Activated naive CD8-positive, alpha-beta T cell treated with anti-CD3 and anti-CD28 coated beads for 36 hours (primary cell): ENCODE data around the gene UBE2E2. TPM values are rescaled to one million over a fixed set of nuclear protein-coding genes. Genes with fewer than 3 reads are reported as not detected.

Experiments used
- DNase-seq: peaks from one replicate; pipeline ENCODE4 v3.0.0; 2021
- H3K27ac Mint-ChIP-seq: one replicate; pipeline ENCODE4 v1.8.0; 2022; ENCODE audit warnings: mild to moderate bottlenecking, moderate library complexity, mixed read lengths
- H3K27me3 Mint-ChIP-seq: one replicate; pipeline ENCODE4 v1.8.0; 2022; ENCODE audit warnings: mild to moderate bottlenecking, mixed read lengths
- H3K36me3 Mint-ChIP-seq: one replicate; pipeline ENCODE4 v1.8.0; 2021; ENCODE audit warnings: mild to moderate bottlenecking, mixed read lengths
- H3K4me1 Mint-ChIP-seq: one replicate; pipeline ENCODE4 v1.8.0; 2021; ENCODE audit warnings: mixed read lengths
- H3K4me3 Mint-ChIP-seq: one replicate; pipeline ENCODE4 v1.8.0; 2022; ENCODE audit warnings: mild to moderate bottlenecking, moderate library complexity, mixed read lengths
- H3K9me3 Mint-ChIP-seq: one replicate; pipeline ENCODE4 v1.8.0; 2022; ENCODE audit warnings: mixed read lengths
- total RNA-seq, 2 experiments: library from RNA; stranded (reverse); gene quantifications; one replicate each; pipeline ENCODE4 v1.2.3, GENCODE V29; 2021

Gene UBE2E2
- total RNA-seq, 2 experiments from 2014 or later = 13.2 to 18.1 TPM

DNA sequence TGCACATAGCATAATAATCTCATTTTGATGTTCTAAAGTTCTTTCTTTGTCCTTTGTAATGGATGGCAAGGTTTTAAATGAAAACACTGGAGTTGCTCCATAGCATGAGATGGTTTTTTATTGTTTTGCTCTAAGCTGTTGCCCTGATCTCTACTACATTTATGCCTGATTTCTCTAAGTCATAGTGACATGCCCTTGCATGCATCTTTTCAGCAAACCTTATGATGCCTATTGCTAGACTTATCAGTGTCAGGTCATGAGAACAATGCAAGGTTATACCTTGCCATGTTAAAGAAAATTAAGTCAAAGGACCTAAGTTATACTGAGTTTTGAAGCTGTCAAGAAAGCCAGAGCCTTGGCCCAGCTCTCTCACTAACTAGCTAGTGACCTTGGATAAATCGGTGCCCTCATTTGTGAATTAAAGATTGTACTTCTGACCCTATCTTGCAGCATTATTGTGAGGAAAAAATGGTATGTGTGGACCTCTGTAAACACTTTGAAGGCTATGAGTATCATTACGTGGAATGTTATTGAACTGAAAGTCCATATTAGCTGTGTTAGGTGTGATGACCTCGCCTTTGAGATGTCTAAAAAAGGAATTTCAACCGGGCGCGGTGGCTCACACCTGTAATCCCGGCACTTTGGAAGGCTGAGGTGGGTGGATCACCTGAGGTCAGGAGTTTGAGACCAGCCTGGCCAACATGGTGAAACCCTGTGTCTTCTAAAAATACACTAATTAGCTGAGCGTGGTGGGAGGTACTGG, 346.2 kb downstream of the UBE2E2 start:
- Mint-ChIP-seq H3K9me3 (peaks cover 1% of the 10 kb centered on the region), H3K27me3 (no peaks in the 10 kb centered on the region), H3K27ac (no peak overlapping the region), H3K4me1 (no peaks in the 10 kb centered on the region), H3K36me3 (peaks cover 8% of the 10 kb centered on the region), H3K4me3 (no peak overlapping the region)
- no peak for DNase-seq

- H3K4me1 Mint-ChIP-seq = no peaks in the 10 kb centered on the region
- peaks cover 6% of the 10 kb centered on the region for H3K36me3 Mint-ChIP-seq
- H3K27me3 Mint-ChIP-seq = no peaks in the 10 kb centered on the region
- peaks cover 1% of the 10 kb centered on the region for H3K9me3 Mint-ChIP-seq
- no peak overlapping the region for H3K4me3 Mint-ChIP-seq
- H3K27ac Mint-ChIP-seq = no peak overlapping the region
- DNase-seq = no peak
These were observed 347.3 kb downstream of the UBE2E2 start for GRCh38 chr3:23550402-23550801.

DNA sequence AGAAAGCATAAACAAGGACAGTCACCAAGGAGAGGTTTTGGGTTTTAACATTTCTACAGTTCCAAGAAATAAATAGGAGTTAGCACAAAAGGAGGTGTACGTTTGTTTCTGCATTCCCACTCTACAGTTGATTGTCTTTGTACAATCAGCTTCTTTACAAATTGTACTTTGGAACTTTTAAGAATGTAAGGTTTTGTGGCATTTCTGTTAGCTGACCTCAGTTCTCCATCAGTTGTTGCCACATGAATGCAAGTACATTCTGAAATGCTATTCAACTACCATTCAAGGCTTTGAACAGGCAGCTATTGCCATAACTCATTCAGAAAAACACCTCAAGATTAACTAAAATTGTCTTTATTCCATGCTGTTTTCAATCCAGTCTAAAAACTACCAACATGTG, 349.4 kb downstream of the UBE2E2 start:
- Mint-ChIP-seq H3K27ac (no peak overlapping the region), H3K36me3 (peaks cover 11% of the 10 kb centered on the region), H3K4me3 (no peak overlapping the region), H3K27me3 (no peaks in the 10 kb centered on the region), H3K9me3 (no peaks in the 10 kb centered on the region), H3K4me1 (no peaks in the 10 kb centered on the region)
- no peak for DNase-seq

DNA sequence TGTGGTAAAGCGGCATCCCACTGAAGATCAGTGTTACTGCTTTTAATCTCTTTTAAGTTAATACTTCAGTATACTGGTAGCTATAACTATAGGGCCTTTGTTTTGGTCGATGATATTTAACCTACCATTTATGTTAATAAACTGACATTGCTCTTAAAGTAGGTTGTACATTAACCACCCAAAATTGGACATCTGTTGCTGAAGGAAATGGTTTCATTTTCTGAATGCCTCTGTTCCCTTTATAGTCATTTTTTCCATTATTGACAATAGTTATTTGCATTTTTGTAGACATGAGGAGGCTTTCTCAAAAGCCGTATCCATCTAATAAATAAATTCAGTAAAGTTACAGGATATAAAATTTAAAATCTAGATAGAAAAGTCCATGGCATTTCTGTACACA, 350.2 kb downstream of the UBE2E2 start:
- no peaks in the 10 kb centered on the region for H3K9me3 Mint-ChIP-seq
- peaks cover 11% of the 10 kb centered on the region for H3K36me3 Mint-ChIP-seq
- H3K27ac Mint-ChIP-seq = no peak overlapping the region
- no peaks in the 10 kb centered on the region for H3K27me3 Mint-ChIP-seq
- no peak overlapping the region for H3K4me3 Mint-ChIP-seq
- peaks cover 2% of the 10 kb centered on the region for H3K4me1 Mint-ChIP-seq
- DNase-seq = no peak

GRCh38 chr3:23565041-23565775, 362.1 kb downstream of the UBE2E2 start:
- Mint-ChIP-seq H3K36me3 (peaks cover 8% of the 10 kb centered on the region), H3K4me1 (peaks cover 2% of the 10 kb centered on the region), H3K27ac (peak overlapping the region; percentile 5), H3K9me3 (no peaks in the 10 kb centered on the region), H3K27me3 (no peaks in the 10 kb centered on the region), H3K4me3 (no peak overlapping the region)
- no peak for DNase-seq

GRCh38 chr3:23566499-23566898, 363.4 kb downstream of the UBE2E2 start:
- H3K27me3 Mint-ChIP-seq = no peaks in the 10 kb centered on the region
- peaks cover 2% of the 10 kb centered on the region for H3K4me1 Mint-ChIP-seq
- no peak overlapping the region for H3K27ac Mint-ChIP-seq
- H3K9me3 Mint-ChIP-seq = no peaks in the 10 kb centered on the region
- DNase-seq = no peak
- no peak overlapping the region for H3K4me3 Mint-ChIP-seq
- H3K36me3 Mint-ChIP-seq = peaks cover 10% of the 10 kb centered on the region

DNA sequence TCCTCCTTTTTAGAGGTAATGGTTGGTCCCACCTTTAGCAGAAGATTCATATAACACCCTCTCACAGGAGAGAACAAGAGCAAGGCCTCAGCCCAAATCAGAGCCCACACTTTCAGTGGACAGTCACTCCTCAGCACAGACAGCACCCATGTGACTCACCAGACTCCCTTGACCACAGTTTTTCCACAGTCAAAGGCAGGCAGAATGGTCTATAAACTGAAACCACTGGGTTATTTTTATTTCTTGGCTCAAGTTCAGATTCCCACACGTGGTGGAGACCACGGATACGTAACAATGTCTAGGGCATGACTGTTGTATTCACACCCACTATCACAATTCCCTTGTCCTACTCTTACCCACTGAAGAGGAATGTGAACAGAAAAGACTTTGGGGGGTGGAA, 364.8 kb downstream of the UBE2E2 start:
- H3K4me3 Mint-ChIP-seq = no peak overlapping the region
- H3K4me1 Mint-ChIP-seq = peaks cover 2% of the 10 kb centered on the region
- no peaks in the 10 kb centered on the region for H3K27me3 Mint-ChIP-seq
- no peak for DNase-seq
- H3K9me3 Mint-ChIP-seq = no peaks in the 10 kb centered on the region
- no peak overlapping the region for H3K27ac Mint-ChIP-seq
- peaks cover 10% of the 10 kb centered on the region for H3K36me3 Mint-ChIP-seq

- no peaks in the 10 kb centered on the region for H3K27me3 Mint-ChIP-seq
- no peak overlapping the region for H3K4me3 Mint-ChIP-seq
- H3K4me1 Mint-ChIP-seq = no peaks in the 10 kb centered on the region
- peaks cover 5% of the 10 kb centered on the region for H3K9me3 Mint-ChIP-seq
- no peak for DNase-seq
- H3K27ac Mint-ChIP-seq = no peak overlapping the region
- peaks cover 13% of the 10 kb centered on the region for H3K36me3 Mint-ChIP-seq
These were observed 370.7 kb downstream of the UBE2E2 start for GRCh38 chr3:23573827-23574226.

GRCh38 chr3:23574822-23575315, 371.7 kb downstream of the UBE2E2 start:
- no peaks in the 10 kb centered on the region for H3K27me3 Mint-ChIP-seq
- no peak overlapping the region for H3K4me3 Mint-ChIP-seq
- no peak for DNase-seq
- H3K36me3 Mint-ChIP-seq = peaks cover 13% of the 10 kb centered on the region
- H3K27ac Mint-ChIP-seq = no peak overlapping the region
- H3K4me1 Mint-ChIP-seq = no peaks in the 10 kb centered on the region
- peaks cover 5% of the 10 kb centered on the region for H3K9me3 Mint-ChIP-seq

- peaks cover 5% of the 10 kb centered on the region for H3K9me3 Mint-ChIP-seq
- H3K4me1 Mint-ChIP-seq = no peaks in the 10 kb centered on the region
- DNase-seq = no peak
- no peaks in the 10 kb centered on the region for H3K27me3 Mint-ChIP-seq
- H3K27ac Mint-ChIP-seq = no peak overlapping the region
- no peak overlapping the region for H3K4me3 Mint-ChIP-seq
- peaks cover 13% of the 10 kb centered on the region for H3K36me3 Mint-ChIP-seq
These were observed 372.6 kb downstream of the UBE2E2 start for GRCh38 chr3:23575697-23576096.

GRCh38 chr3:23576379-23576959, 373.3 kb downstream of the UBE2E2 start:
- Mint-ChIP-seq H3K4me3 (no peak overlapping the region), H3K36me3 (peaks cover 12% of the 10 kb centered on the region), H3K4me1 (no peaks in the 10 kb centered on the region), H3K27ac (no peak overlapping the region), H3K9me3 (peaks cover 5% of the 10 kb centered on the region), H3K27me3 (no peaks in the 10 kb centered on the region)
- DNase-seq = no peak

DNA sequence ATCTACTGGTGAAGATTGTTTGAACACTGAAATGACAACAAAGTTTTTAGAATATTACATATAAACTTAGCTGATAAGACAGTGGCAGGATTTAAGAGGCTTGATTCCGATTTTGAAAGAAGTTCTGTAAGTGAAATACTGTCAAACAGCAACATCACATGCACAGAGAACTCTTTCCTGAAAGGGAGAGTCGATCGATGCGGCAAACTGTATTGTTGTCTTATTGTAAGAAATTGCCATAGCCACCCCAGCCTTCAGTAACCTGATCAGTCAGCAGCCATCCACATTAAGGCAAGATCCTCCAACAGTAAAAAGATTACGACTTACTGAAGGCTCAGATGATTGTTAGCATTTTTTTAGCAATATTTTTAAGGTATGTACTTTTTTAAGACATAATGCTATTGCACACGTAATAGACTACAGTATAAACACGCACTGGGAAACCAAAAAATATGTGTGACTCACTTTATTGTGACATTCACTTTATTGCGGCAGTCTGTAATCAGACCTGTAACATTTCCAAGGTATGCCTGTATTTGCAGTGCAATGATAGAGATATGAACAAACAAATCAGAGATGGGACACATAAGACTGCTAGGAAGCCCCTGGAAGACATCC, 377.1 kb downstream of the UBE2E2 start:
- Mint-ChIP-seq H3K9me3 (peaks cover 14% of the 10 kb centered on the region), H3K4me1 (peaks cover 2% of the 10 kb centered on the region), H3K4me3 (no peak overlapping the region), H3K36me3 (peaks cover 23% of the 10 kb centered on the region), H3K27me3 (no peaks in the 10 kb centered on the region), H3K27ac (no peak overlapping the region)
- DNase-seq = no peak

GRCh38 chr3:23583980-23584740, 381.0 kb downstream of the UBE2E2 start:
- H3K27me3 Mint-ChIP-seq = no peaks in the 10 kb centered on the region
- H3K4me1 Mint-ChIP-seq = peaks cover 2% of the 10 kb centered on the region
- DNase-seq = no peak
- H3K4me3 Mint-ChIP-seq = no peak overlapping the region
- H3K9me3 Mint-ChIP-seq = peaks cover 12% of the 10 kb centered on the region
- H3K27ac Mint-ChIP-seq = no peak overlapping the region
- H3K36me3 Mint-ChIP-seq = peaks cover 14% of the 10 kb centered on the region

DNA sequence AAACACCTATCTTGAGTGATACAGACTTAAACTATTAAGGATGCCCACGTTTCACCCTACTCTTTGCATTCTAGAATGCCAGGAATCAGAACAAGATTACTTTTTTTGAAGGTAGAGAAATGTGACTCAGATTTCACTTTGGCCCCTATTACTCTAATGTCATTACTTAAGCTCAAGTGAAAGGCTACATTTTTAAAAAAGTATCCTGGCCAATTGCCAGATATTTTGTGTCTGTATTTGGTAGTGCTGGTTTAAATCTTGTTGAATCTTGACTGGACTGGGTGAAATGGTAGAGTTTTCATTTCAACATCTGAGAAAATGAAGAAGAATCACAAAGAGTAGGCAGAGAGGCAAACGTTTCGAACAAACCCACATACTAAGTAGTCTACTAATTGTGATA, 384.4 kb downstream of the UBE2E2 start:
- H3K27ac Mint-ChIP-seq = no peak overlapping the region
- no peak for DNase-seq
- peaks cover 10% of the 10 kb centered on the region for H3K9me3 Mint-ChIP-seq
- peaks cover 16% of the 10 kb centered on the region for H3K36me3 Mint-ChIP-seq
- H3K27me3 Mint-ChIP-seq = no peaks in the 10 kb centered on the region
- no peak overlapping the region for H3K4me3 Mint-ChIP-seq
- no peaks in the 10 kb centered on the region for H3K4me1 Mint-ChIP-seq
